Ovary (tissue), 3 donors: ENCODE data around the gene STARD8.

Experiments
- CTCF ChIP-seq, 3 donors: fragments of 450-650 bp in 2 of 3; fragments of 200-600 bp in 1 of 3; IDR thresholded peaks; one replicate each; pipeline versions ENCODE4 v1.5.1 to v1.8.0; 2016 to 2022; ENCODE audit warnings: antibody characterized with exemption in 3 of 3, mild to moderate bottlenecking in 1 of 3
- EP300 ChIP-seq: sonication (generic); formaldehyde crosslinking; IDR thresholded peaks from one replicate; pipeline ENCODE4 v1.6.1; 2017; ENCODE audit warnings: antibody characterized with exemption
- donor health status: DM: no; HTN: no; CAD: no.

- TF ChIP-seq EP300 (no peak), CTCF (IDR thresholded peaks at IDR 0.05) (no peak)
Observed at GRCh38 chrX:68648960-68649359, 1.5 kb downstream of the STARD8 start.
